ENCODE measurements around the gene TRIM29. TPM values are rescaled to one million over a fixed set of nuclear protein-coding genes. Genes with fewer than 3 reads are reported as not detected.

TRIM29 gene
- total and polyA plus RNA-seq, 9 of the 15 experiments (the other 6 are each of a cell fraction or from before 2014, with no cell fraction given) = 0.08 to 1.4 (median 0.42) TPM; not detected in 2

- peak; percentile 79 for TF ChIP-seq CTCFL (IDR thresholded peaks at IDR 0.05; ENCODE audit: borderline replicate concordance, insufficient read depth, low read depth, low read length, poor library complexity, severe bottlenecking)
- no peak for TF ChIP-seq POLR2A (conservative IDR thresholded peaks at IDR 0.05)
- peak in 1 of 3 experiments; percentile 48 for TF ChIP-seq YY1 (IDR thresholded peaks at IDR 0.05; ENCODE audit: borderline replicate concordance in 1 of 3, control insufficient read depth in 1 of 3, extremely low read depth in 1 of 3, insufficient read depth in 3 of 3, insufficient read length in 1 of 3, insufficient replicate concordance in 2 of 3, low read depth in 1 of 3, low read length in 2 of 3)
- 0 out of 2 replicates have a peak, but pooled peaks have one; percentile 25 for TF ChIP-seq MGA (IDR thresholded peaks at IDR 0.05)
- no peak for TF ChIP-seq DLX4 (CRISPR knock-in tag; IDR thresholded peaks at IDR 0.05)
- TF ChIP-seq KDM2B (CRISPR knock-in tag; IDR thresholded peaks at IDR 0.05) = peak; percentile 86; the same call in 1 of the 2 replicates
- no peak for TF ChIP-seq ZNF408 (CRISPR knock-in tag; IDR thresholded peaks at IDR 0.05; ENCODE audit: low read depth)
- no peak for TF ChIP-seq E2F4 (CRISPR knock-in tag; IDR thresholded peaks at IDR 0.05; ENCODE audit: low read depth)
- peak; percentile 48 for TF ChIP-seq EGR1 (conservative IDR thresholded peaks at IDR 0.05)
Observed at GRCh38 chr11:120168960-120169681, 31.2 kb upstream of the TRIM29 start (continued).
